GM12865 (cell line): ENCODE data around the gene TMEM247.

ENCODE experiments used
- DNase-seq: peaks from one replicate; pipeline ENCODE4 v3.0.0; 2010; ENCODE audit warnings: low read depth
- H3K4me3 ChIP-seq: 2 replicates; pipeline ENCODE4 v1.5.1; 2011; ENCODE audit warnings: mild to moderate bottlenecking, low read depth, low read length, control low read depth
- CTCF ChIP-seq: IDR thresholded peaks from 2 replicates; pipeline ENCODE4 v1.5.1; 2011; ENCODE audit warnings: low read length, control low read depth, low read depth, inconsistent platforms; ENCODE audit not compliant: insufficient read depth; ENCODE audit errors: missing control alignments

TMEM247 gene

DNA sequence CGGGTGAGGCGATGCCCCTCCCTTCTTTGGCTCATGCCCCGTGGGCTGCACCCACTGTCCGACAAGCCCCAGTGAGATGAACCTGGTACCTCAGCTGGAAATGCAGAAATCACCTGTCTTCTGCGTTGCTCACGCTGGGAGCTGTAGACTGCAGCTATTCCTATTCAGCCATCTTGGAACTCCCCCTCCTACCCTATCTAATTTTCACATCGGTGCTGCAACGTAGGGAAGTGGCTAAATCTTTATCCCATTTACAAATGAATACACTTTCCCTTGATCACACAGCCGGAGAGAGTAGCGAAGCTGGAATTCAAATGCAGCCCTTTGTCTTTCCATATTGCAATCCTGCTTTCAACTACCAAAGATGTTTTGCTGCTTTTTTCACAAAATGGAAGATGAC, 1.4 kb upstream of the TMEM247 start:
- H3K4me3 ChIP-seq: no peak overlapping the region
- TF ChIP-seq CTCF: no peak
- DNase-seq: no peak

- no peak for DNase-seq
- no peak for TF ChIP-seq CTCF
- no peak overlapping the region for H3K4me3 ChIP-seq
These were observed 1.2 kb downstream of the TMEM247 start for GRCh38 chr2:46480562-46480961.

DNA sequence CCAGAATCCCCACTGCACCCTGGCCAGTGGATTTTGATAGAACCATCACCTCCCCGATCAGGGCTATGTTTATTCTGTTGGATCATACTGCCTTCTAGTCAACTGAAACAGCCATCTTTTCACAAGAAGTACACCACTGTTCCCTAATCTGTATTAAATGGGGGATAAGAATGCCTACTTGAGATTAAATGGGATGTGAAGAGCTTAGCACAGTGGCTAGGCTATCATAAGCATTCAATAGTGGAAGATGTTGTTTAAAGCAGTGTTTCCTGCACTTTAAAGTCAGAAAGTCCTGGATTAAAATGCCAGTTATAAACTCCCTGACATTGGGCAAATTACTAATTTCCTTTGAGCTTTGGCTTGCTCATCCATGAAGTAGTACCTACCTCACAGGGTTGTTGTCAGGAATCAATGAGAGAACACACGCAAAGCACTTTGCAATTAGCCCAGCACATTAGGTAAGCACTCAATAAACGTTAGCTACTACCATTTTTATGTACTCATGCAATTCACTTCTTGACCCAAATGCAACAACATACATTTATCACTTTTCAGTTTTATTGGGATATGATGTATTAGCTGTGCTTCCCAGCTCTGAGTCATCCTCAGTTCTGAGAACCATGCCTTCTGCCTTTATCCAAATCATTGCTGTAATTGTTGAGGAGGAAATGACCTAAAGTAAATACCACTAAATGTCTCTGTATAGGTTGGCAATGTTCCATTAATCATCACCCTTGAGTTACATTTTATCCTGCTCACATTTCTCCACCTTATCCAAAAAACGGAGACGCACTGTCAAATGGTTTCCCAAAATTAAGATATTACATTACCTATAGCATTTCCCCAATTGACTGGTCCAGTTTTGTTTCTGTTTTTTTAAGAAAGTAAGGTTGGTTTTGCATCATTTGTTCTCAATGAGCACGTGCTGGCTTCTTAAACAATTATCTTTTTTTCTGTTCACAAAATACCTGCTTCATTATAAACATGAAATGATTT, 2.1 kb downstream of the TMEM247 start:
- TF ChIP-seq CTCF: no peak
- no peak for DNase-seq
- H3K4me3 ChIP-seq: no peak overlapping the region

GRCh38 chr2:46482490-46482889, 3.1 kb downstream of the TMEM247 start:
- TF ChIP-seq CTCF: no peak
- DNase-seq: no peak
- H3K4me3 ChIP-seq: no peak overlapping the region

DNA sequence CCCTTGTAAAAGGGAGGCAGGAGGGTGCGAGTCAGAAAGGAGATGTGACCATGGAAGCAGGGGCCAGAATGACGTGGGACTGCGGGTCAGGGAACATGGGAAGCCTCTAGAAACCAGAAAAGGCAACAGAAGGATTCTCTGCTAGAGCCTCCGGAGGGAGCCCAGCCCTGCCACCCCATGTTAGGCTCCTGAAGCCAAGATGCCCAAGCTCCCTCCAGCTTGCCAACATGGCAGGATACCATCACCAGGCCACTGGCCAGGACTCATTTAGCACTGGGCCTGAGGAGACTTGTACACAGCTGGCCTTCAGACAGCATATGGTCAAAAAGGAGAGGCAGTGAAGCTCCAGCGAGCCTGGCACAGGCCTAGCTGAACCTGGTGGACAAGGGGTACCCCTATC, 5.6 kb downstream of the TMEM247 start:
- no peak overlapping the region for H3K4me3 ChIP-seq
- TF ChIP-seq CTCF: no peak
- DNase-seq: no peak

GRCh38 chr2:46486436-46486835, 7.1 kb downstream of the TMEM247 start:
- DNase-seq: no peak

More at GRCh38 chr2:46486436-46486835, 7.1 kb downstream of the TMEM247 start:
- no peak overlapping the region for H3K4me3 ChIP-seq
- no peak for TF ChIP-seq CTCF
